ENCODE measurements around the gene KCTD11.
A peak's percentile ranks its signal among the peaks of the same experiment; 100 is the strongest.

The KCTD11 gene

GRCh38 chr17:7313088-7313889 lies 38.7 kb upstream of the KCTD11 start:
- 0 out of 2 replicates have a peak overlapping the region, but pooled peaks have one; percentile 80 for H3K4me3 ChIP-seq (ENCODE audit: low read depth, low read length)
- H3K9me3 ChIP-seq (ENCODE audit: control insufficient read depth, insufficient read depth, low read length), result no peaks in the 10 kb centered on the region
- H3K27ac ChIP-seq (ENCODE audit: low read depth, low read length), result peak overlapping the region; percentile 71
- peaks cover 73% of the 10 kb centered on the region for H3K36me3 ChIP-seq (ENCODE audit: control insufficient read depth, insufficient read depth, low read length)
- H3K27me3 ChIP-seq (ENCODE audit: control insufficient read depth, insufficient read depth, low read length), result no peaks in the 10 kb centered on the region
- H3K4me1 ChIP-seq (ENCODE audit: control insufficient read depth, insufficient read depth, low read length), result peaks cover 13% of the 10 kb centered on the region; the same call in 1 of the 2 replicates
- H3K9ac ChIP-seq (ENCODE audit: low read depth, low read length), result no peak overlapping the region

- peaks cover 80% of the 10 kb centered on the region for H3K36me3 ChIP-seq (ENCODE audit: control insufficient read depth, insufficient read depth, low read length)
- peaks cover 12% of the 10 kb centered on the region; the same call in 1 of the 2 replicates for H3K4me1 ChIP-seq (ENCODE audit: control insufficient read depth, insufficient read depth, low read length)
- H3K27me3 ChIP-seq (ENCODE audit: control insufficient read depth, insufficient read depth, low read length), result no peaks in the 10 kb centered on the region
- H3K9ac ChIP-seq (ENCODE audit: low read depth, low read length), result peak overlapping the region; percentile 66
- H3K27ac ChIP-seq (ENCODE audit: low read depth, low read length), result peak overlapping the region; percentile 93
- H3K4me3 ChIP-seq (ENCODE audit: low read depth, low read length), result peak overlapping the region; percentile 80
- no peaks in the 10 kb centered on the region for H3K9me3 ChIP-seq (ENCODE audit: control insufficient read depth, insufficient read depth, low read length)
Measured at GRCh38 chr17:7313890-7314718, 37.9 kb upstream of the KCTD11 start.

GRCh38 chr17:7314719-7315569 lies 37.0 kb upstream of the KCTD11 start, which contains the start of gene GPS2:
TSS of gene GPS2 (minus strand) at chr17:7315360. CDS start at chr17:7315052, 308 bp downstream.
- Histone ChIP-seq H3K27ac (ENCODE audit: low read depth, low read length) (peak within 1 kb of the TSS; percentile 93), H3K9me3 (ENCODE audit: control insufficient read depth, insufficient read depth, low read length) (no peaks in the 10 kb centered on the region), H3K27me3 (ENCODE audit: control insufficient read depth, insufficient read depth, low read length) (no peaks in the 10 kb centered on the region), H3K36me3 (ENCODE audit: control insufficient read depth, insufficient read depth, low read length) (peaks cover 73% of the 10 kb centered on the region), H3K9ac (ENCODE audit: low read depth, low read length) (peak within 1 kb of the TSS; percentile 66), H3K4me3 (ENCODE audit: low read depth, low read length) (peak within 1 kb of the TSS; percentile 80), H3K4me1 (ENCODE audit: control insufficient read depth, insufficient read depth, low read length) (peaks cover 6% of the 10 kb centered on the region; the same call in 1 of the 2 replicates)

- H3K9ac ChIP-seq (ENCODE audit: low read depth, low read length), result peak overlapping the region; percentile 66; the same call in 1 of the 2 replicates
- H3K4me1 ChIP-seq (ENCODE audit: control insufficient read depth, insufficient read depth, low read length), result 0 out of 2 replicates have a peak, but pooled peaks cover 4% of the 10 kb centered on the region
- peak overlapping the region; percentile 93 for H3K27ac ChIP-seq (ENCODE audit: low read depth, low read length)
- peak overlapping the region; percentile 80 for H3K4me3 ChIP-seq (ENCODE audit: low read depth, low read length)
- H3K9me3 ChIP-seq (ENCODE audit: control insufficient read depth, insufficient read depth, low read length), result no peaks in the 10 kb centered on the region
- H3K27me3 ChIP-seq (ENCODE audit: control insufficient read depth, insufficient read depth, low read length), result no peaks in the 10 kb centered on the region
- H3K36me3 ChIP-seq (ENCODE audit: control insufficient read depth, insufficient read depth, low read length), result peaks cover 73% of the 10 kb centered on the region
Measured at GRCh38 chr17:7315570-7316235, 36.3 kb upstream of the KCTD11 start.

GRCh38 chr17:7317161-7317803 lies 34.7 kb upstream of the KCTD11 start:
- Histone ChIP-seq H3K4me1 (ENCODE audit: control insufficient read depth, insufficient read depth, low read length) (0 out of 2 replicates have a peak, but pooled peaks cover 4% of the 10 kb centered on the region), H3K27me3 (ENCODE audit: control insufficient read depth, insufficient read depth, low read length) (no peaks in the 10 kb centered on the region), H3K9me3 (ENCODE audit: control insufficient read depth, insufficient read depth, low read length) (no peaks in the 10 kb centered on the region), H3K9ac (ENCODE audit: low read depth, low read length) (no peak overlapping the region), H3K4me3 (ENCODE audit: low read depth, low read length) (no peak overlapping the region), H3K36me3 (ENCODE audit: control insufficient read depth, insufficient read depth, low read length) (peaks cover 74% of the 10 kb centered on the region), H3K27ac (ENCODE audit: low read depth, low read length) (no peak overlapping the region)

- H3K9ac ChIP-seq (ENCODE audit: low read depth, low read length), result no peak overlapping the region
- 0 out of 2 replicates have a peak, but pooled peaks cover 4% of the 10 kb centered on the region for H3K4me1 ChIP-seq (ENCODE audit: control insufficient read depth, insufficient read depth, low read length)
- no peaks in the 10 kb centered on the region for H3K9me3 ChIP-seq (ENCODE audit: control insufficient read depth, insufficient read depth, low read length)
- H3K27ac ChIP-seq (ENCODE audit: low read depth, low read length), result no peak overlapping the region
- peaks cover 74% of the 10 kb centered on the region for H3K36me3 ChIP-seq (ENCODE audit: control insufficient read depth, insufficient read depth, low read length)
- H3K27me3 ChIP-seq (ENCODE audit: control insufficient read depth, insufficient read depth, low read length), result no peaks in the 10 kb centered on the region
- no peak overlapping the region for H3K4me3 ChIP-seq (ENCODE audit: low read depth, low read length)
Measured at GRCh38 chr17:7318121-7318860, 33.7 kb upstream of the KCTD11 start.

- Histone ChIP-seq H3K36me3 (ENCODE audit: control insufficient read depth, insufficient read depth, low read length) (peaks cover 87% of the 10 kb centered on the region), H3K9me3 (ENCODE audit: control insufficient read depth, insufficient read depth, low read length) (no peaks in the 10 kb centered on the region), H3K4me3 (ENCODE audit: low read depth, low read length) (no peak overlapping the region), H3K4me1 (ENCODE audit: control insufficient read depth, insufficient read depth, low read length) (no peaks in the 10 kb centered on the region), H3K27ac (ENCODE audit: low read depth, low read length) (no peak overlapping the region), H3K9ac (ENCODE audit: low read depth, low read length) (no peak overlapping the region), H3K27me3 (ENCODE audit: control insufficient read depth, insufficient read depth, low read length) (no peaks in the 10 kb centered on the region)
Measured at GRCh38 chr17:7321466-7321865, 30.5 kb upstream of the KCTD11 start.

- no peaks in the 10 kb centered on the region for H3K27me3 ChIP-seq (ENCODE audit: control insufficient read depth, insufficient read depth, low read length)
- no peak overlapping the region for H3K4me3 ChIP-seq (ENCODE audit: low read depth, low read length)
- H3K9me3 ChIP-seq (ENCODE audit: control insufficient read depth, insufficient read depth, low read length), result no peaks in the 10 kb centered on the region
- H3K36me3 ChIP-seq (ENCODE audit: control insufficient read depth, insufficient read depth, low read length), result peaks cover 83% of the 10 kb centered on the region
- H3K9ac ChIP-seq (ENCODE audit: low read depth, low read length), result no peak overlapping the region
- H3K27ac ChIP-seq (ENCODE audit: low read depth, low read length), result no peak overlapping the region
- H3K4me1 ChIP-seq (ENCODE audit: control insufficient read depth, insufficient read depth, low read length), result no peaks in the 10 kb centered on the region
Measured at GRCh38 chr17:7322520-7323194, 29.3 kb upstream of the KCTD11 start.

All from HUES48 (cell line).